Kidney epithelial cell (primary cell): ENCODE results near the gene RAD51B. TPM values are rescaled to one million over a fixed set of nuclear protein-coding genes. Genes with fewer than 3 reads are reported as not detected.
"Not testable (repeated sequence)": the region's sequence is repeated elsewhere in the genome, so short reads cannot be mapped to it uniquely, and the experiment has no call there.

Source experiments
- DNase-seq: peaks from one replicate; pipeline ENCODE4 v3.0.0-alpha.2; 2010; ENCODE audit warnings: low read depth
- H3K27me3 ChIP-seq: 2 replicates; pipeline ENCODE4 v1.6.0; 2011; ENCODE audit warnings: low read length; ENCODE audit not compliant: control insufficient read depth, insufficient read depth
- H3K36me3 ChIP-seq: 2 replicates; pipeline ENCODE4 v1.5.1; 2011; ENCODE audit warnings: low read length; ENCODE audit not compliant: control insufficient read depth, insufficient read depth
- H3K4me3 ChIP-seq: 2 replicates; pipeline ENCODE4 v1.5.1; 2011; ENCODE audit warnings: low read depth, mild to moderate bottlenecking, control low read depth, low read length
- total RNA-seq: library from RNA; depleted of rRNA; stranded (reverse); fragments of >200 nt; gene quantifications from 2 replicates; pipeline ENCODE4 v1.2.3, GENCODE V29; 2015
- TF ChIP-seq, protein P1 (sequence below): IDR thresholded peaks from 2 replicates; pipeline ENCODE4 v1.5.1; 2011; ENCODE audit warnings: mild to moderate bottlenecking, moderate library complexity, low read length, control low read depth, inconsistent platforms; ENCODE audit not compliant: insufficient read depth, poor library complexity, severe bottlenecking

RAD51B gene
- total RNA-seq, 1 donor from 2014 or later, result 9.5 TPM

DNA sequence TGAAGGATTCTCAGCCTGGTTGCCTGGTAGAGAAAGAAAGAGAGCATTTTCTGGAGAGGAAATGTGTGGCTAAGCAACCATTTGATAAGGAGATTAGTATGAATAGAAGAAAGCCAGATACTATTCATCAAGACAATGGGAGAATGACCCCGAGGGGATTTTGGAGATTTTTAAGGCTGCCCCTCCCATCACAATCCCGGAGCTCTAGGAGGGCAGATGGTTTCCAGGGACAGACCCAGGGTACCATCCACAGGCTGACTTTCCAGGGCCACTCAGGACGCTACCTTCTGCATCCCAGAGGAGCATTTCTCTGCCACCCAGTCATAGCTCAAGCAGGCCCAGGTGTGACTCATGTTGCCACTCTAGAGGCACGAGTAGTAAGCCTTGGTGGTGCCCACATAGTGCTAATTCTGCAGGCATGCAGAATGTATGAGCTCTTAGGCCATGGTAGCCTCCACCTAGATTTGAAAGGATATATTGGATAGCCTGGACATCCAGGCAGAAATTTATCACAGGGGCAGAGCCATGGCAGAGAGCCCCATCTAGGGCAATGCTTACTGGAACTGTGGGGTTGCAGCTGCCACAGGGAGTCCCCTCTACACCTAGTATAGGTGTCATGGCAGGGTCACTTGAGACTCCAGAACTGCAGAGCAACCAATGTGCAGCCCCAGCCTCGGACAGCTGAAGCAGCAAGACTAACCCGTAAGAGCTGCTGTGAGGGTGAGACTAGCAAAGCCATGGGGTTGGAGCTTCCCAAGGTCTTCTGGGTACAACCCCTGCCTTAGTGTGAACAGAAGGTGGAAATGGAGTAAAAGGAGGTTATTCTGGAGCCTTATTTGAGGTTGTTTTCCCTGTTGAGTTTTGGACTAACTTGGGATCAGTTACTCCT lies 607.3 kb downstream of the RAD51B start:
- Histone ChIP-seq H3K36me3 (no peaks in the 10 kb centered on the region), H3K4me3 (no peak overlapping the region), H3K27me3 (no peaks in the 10 kb centered on the region)
- TF ChIP-seq, protein P1, sequence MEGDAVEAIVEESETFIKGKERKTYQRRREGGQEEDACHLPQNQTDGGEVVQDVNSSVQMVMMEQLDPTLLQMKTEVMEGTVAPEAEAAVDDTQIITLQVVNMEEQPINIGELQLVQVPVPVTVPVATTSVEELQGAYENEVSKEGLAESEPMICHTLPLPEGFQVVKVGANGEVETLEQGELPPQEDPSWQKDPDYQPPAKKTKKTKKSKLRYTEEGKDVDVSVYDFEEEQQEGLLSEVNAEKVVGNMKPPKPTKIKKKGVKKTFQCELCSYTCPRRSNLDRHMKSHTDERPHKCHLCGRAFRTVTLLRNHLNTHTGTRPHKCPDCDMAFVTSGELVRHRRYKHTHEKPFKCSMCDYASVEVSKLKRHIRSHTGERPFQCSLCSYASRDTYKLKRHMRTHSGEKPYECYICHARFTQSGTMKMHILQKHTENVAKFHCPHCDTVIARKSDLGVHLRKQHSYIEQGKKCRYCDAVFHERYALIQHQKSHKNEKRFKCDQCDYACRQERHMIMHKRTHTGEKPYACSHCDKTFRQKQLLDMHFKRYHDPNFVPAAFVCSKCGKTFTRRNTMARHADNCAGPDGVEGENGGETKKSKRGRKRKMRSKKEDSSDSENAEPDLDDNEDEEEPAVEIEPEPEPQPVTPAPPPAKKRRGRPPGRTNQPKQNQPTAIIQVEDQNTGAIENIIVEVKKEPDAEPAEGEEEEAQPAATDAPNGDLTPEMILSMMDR, result no peak
- DNase-seq, result no peak

GRCh38 chr14:68427550-68427890 lies 607.9 kb downstream of the RAD51B start:
- no peaks in the 10 kb centered on the region for H3K36me3 ChIP-seq
- no peaks in the 10 kb centered on the region for H3K27me3 ChIP-seq
- DNase-seq, result no peak
- no peak overlapping the region for H3K4me3 ChIP-seq
- TF ChIP-seq, protein P1, result no peak

DNA sequence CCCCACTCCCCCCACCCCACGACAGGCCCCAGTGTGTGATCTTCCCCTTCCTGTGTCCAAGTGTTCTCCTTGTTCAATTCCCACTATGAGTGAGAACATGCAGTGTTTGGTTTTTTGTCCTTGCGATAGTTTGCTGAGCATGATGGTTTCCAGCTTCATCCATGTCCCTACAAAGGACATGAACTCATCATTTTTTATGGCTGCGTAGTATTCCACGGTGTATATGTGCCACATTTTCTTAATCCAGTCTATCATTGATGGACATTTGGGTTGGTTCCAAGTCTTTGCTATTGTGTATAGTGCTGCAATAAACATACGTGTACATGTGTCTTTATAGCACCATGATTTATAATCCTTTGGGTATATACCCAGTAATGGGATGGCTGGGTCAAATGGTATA lies 609.3 kb downstream of the RAD51B start:
- H3K4me3 ChIP-seq, DNase-seq, H3K36me3 ChIP-seq, H3K27me3 ChIP-seq: not testable (repeated sequence)

DNA sequence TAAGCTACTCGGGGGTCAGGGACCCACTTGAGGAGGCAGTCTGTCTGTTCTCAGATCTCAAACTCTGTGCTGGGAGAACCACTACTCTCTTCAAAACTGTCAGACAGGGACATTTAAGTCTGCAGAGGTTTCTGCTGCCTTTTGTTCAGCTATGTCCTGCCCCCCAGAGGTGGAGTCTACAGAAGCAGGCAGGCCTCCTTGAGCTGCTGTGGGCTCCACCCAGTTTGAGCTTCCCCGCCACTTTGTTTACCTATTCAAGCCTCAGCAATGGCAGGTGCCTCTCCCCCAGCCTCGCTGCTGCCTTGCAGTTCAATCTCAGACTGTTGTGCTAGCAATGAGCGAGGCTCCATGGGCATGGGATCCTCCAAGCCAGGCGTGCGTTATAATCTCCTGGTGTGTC lies 614.6 kb downstream of the RAD51B start:
- not testable (repeated sequence) for DNase-seq, H3K27me3 ChIP-seq, H3K36me3 ChIP-seq, H3K4me3 ChIP-seq

DNA sequence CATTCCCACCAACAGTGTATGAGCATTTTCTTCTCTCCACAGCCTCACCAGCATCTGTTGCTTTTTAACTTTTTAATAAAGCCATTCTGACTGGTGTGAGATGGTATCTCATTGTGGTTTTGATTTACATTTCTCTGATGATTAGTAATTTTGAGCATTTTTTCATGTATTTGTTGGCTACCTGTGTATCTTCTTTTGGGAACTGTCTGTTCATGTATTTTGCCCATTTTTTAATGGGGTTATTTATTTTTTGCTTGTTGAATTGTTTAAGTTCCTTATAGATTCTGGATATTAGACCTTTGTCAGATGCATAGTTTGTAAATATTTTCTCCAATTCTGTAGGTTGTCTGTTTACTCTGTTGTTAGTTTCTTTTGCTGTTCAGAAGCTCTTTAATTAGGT lies 616.1 kb downstream of the RAD51B start:
- H3K36me3 ChIP-seq, H3K4me3 ChIP-seq, DNase-seq, H3K27me3 ChIP-seq: not testable (repeated sequence)

- TF ChIP-seq, protein P1, result no peak
- H3K27me3 ChIP-seq, result no peaks in the 10 kb centered on the region
- H3K36me3 ChIP-seq, result no peaks in the 10 kb centered on the region
- no peak overlapping the region for H3K4me3 ChIP-seq
- DNase-seq, result no peak
Observed at GRCh38 chr14:68439676-68440075, 620.1 kb downstream of the RAD51B start.

DNA sequence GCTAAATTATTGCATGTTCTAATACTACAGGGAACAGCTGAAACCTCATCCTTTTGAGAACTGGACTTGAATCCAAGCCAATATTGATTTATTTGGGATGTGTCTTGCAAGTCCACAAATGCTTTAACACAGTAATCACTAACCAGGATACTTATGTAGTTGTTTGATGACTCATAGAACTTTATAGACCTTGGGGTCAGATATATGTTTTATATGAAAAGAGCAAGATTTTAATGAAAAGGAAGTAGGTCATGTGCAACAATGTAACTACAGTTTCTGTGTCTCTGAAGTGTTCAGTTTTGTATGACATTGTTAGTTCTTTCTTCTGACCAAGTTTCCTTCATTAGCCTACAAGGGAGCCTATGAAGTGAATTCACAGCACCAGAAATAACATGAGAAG lies 621.2 kb downstream of the RAD51B start:
- DNase-seq, result no peak
- H3K4me3 ChIP-seq, result no peak overlapping the region
- TF ChIP-seq, protein P1, result no peak
- H3K36me3 ChIP-seq, result no peaks in the 10 kb centered on the region
- no peaks in the 10 kb centered on the region for H3K27me3 ChIP-seq
